ENCODE measurements around the gene OGDH.
"Not testable (repeated sequence)": the region's sequence is repeated elsewhere in the genome, so short reads cannot be mapped to it uniquely, and the experiment has no call there.

OGDH gene

GRCh38 chr7:44700322-44700721, 93.9 kb downstream of the OGDH start:
- peaks cover 73% of the 10 kb centered on the region for H3K36me3 ChIP-seq (ENCODE audit: low read depth)
- DNase-seq (ENCODE audit: low spot score) (no peak), ATAC-seq (ENCODE audit: low read depth) (no peak)
- H3K27me3 ChIP-seq (ENCODE audit: insufficient read depth, poor library complexity, severe bottlenecking), result no peaks in the 10 kb centered on the region
- peaks cover 3% of the 10 kb centered on the region for H3K4me1 ChIP-seq (ENCODE audit: insufficient read depth, poor library complexity, severe bottlenecking)
- TF ChIP-seq CTCF (IDR thresholded peaks at IDR 0.05; ENCODE audit: poor library complexity, severe bottlenecking), result no peak
- no peaks in the 10 kb centered on the region for H3K9me3 ChIP-seq (ENCODE audit: severe bottlenecking)
- no peak overlapping the region for H3K27ac ChIP-seq (ENCODE audit: poor library complexity, severe bottlenecking)
- H3K4me3 ChIP-seq (ENCODE audit: severe bottlenecking), result no peak overlapping the region

DNA sequence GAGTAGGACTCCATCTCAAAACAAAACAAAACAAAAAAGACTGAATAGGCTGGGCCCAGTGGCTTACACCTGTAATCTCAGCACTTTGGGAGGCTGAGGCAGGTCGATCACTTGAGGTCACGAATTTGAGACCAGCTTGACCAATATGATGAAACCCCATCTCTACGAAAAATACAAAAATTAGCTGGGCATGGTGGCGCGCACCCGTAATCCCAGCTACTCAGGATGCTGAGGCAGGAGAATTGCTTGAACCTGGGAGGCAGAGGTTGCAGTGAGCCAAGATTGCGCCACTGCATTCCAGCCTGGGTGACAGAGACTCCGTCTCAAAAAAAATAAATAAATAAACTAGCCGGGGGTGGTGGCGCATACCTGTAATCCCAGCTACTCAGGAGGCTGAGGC, 97.0 kb downstream of the OGDH start:
- H3K4me3 ChIP-seq (ENCODE audit: severe bottlenecking); H3K9me3 ChIP-seq (ENCODE audit: severe bottlenecking); ATAC-seq (ENCODE audit: low read depth); DNase-seq (ENCODE audit: low spot score); H3K27me3 ChIP-seq (ENCODE audit: insufficient read depth, poor library complexity, severe bottlenecking); H3K27ac ChIP-seq (ENCODE audit: poor library complexity, severe bottlenecking); H3K4me1 ChIP-seq (ENCODE audit: insufficient read depth, poor library complexity, severe bottlenecking): not testable (repeated sequence)
- peaks cover 60% of the 10 kb centered on the region for H3K36me3 ChIP-seq (ENCODE audit: low read depth)

DNA sequence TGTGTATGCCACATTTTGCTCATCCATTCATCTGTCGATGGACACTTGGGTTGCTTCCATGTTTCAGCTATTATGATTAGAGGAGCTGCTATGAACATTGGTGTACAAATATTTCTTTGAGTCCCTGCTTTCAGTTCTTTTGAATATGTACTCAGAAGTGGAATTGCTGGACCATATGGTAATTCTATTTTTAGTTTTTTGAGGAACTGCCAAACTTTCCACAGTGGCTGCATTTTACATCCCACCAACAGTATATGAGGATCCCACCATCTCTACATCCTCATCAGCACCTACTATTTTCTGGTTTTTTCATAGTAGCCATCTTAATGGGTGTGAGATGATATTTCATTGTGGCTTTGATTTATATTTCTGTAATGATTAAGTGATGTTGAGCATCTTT, 97.5 kb downstream of the OGDH start:
- H3K36me3 ChIP-seq (ENCODE audit: low read depth), result peaks cover 54% of the 10 kb centered on the region
- no peak for TF ChIP-seq CTCF (IDR thresholded peaks at IDR 0.05; ENCODE audit: poor library complexity, severe bottlenecking)
- peaks cover 3% of the 10 kb centered on the region for H3K4me1 ChIP-seq (ENCODE audit: insufficient read depth, poor library complexity, severe bottlenecking)
- no peaks in the 10 kb centered on the region for H3K9me3 ChIP-seq (ENCODE audit: severe bottlenecking)
- no peak overlapping the region for H3K4me3 ChIP-seq (ENCODE audit: severe bottlenecking)
- ATAC-seq (ENCODE audit: low read depth) (no peak), DNase-seq (ENCODE audit: low spot score) (no peak)
- H3K27ac ChIP-seq (ENCODE audit: poor library complexity, severe bottlenecking), result no peak overlapping the region
- no peaks in the 10 kb centered on the region for H3K27me3 ChIP-seq (ENCODE audit: insufficient read depth, poor library complexity, severe bottlenecking)

DNA sequence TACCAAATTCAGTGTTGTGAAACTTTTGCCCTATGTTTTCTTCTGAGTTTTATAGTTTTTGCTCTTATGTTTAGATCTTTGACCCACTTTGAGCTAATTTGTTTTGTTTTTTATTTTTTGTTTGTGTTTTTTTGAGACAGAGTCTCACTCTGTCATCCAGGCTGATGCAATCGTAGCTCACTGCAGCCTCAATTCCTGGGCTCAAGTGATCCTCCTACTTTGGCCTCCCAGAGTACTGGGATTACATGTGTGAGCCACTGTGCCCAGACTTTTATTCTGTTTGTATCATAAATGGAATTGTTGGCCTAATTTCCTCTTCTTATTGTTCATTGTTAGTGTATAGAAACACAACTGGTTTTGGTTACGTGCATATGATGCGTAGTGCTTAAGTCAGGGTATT, 99.0 kb downstream of the OGDH start:
- Histone ChIP-seq H3K4me1 (ENCODE audit: insufficient read depth, poor library complexity, severe bottlenecking) (peaks cover 3% of the 10 kb centered on the region), H3K27ac (ENCODE audit: poor library complexity, severe bottlenecking) (no peak overlapping the region), H3K36me3 (ENCODE audit: low read depth) (peaks cover 41% of the 10 kb centered on the region), H3K27me3 (ENCODE audit: insufficient read depth, poor library complexity, severe bottlenecking) (no peaks in the 10 kb centered on the region), H3K4me3 (ENCODE audit: severe bottlenecking) (no peak overlapping the region), H3K9me3 (ENCODE audit: severe bottlenecking) (no peaks in the 10 kb centered on the region)
- no peak for TF ChIP-seq CTCF (IDR thresholded peaks at IDR 0.05; ENCODE audit: poor library complexity, severe bottlenecking)
- no peak for ATAC-seq (ENCODE audit: low read depth)
- no peak for DNase-seq (ENCODE audit: low spot score)

GRCh38 chr7:44706788-44707557, 100.5 kb downstream of the OGDH start:
- H3K4me3 ChIP-seq (ENCODE audit: severe bottlenecking), result no peak overlapping the region
- DNase-seq (ENCODE audit: low spot score) (no peak), ATAC-seq (ENCODE audit: low read depth) (no peak)
- H3K9me3 ChIP-seq (ENCODE audit: severe bottlenecking), result no peaks in the 10 kb centered on the region
- no peaks in the 10 kb centered on the region for H3K27me3 ChIP-seq (ENCODE audit: insufficient read depth, poor library complexity, severe bottlenecking)
- no peak overlapping the region for H3K27ac ChIP-seq (ENCODE audit: poor library complexity, severe bottlenecking)
- H3K36me3 ChIP-seq (ENCODE audit: low read depth), result peaks cover 31% of the 10 kb centered on the region
- TF ChIP-seq CTCF (IDR thresholded peaks at IDR 0.05; ENCODE audit: poor library complexity, severe bottlenecking), result no peak
- peaks cover 2% of the 10 kb centered on the region for H3K4me1 ChIP-seq (ENCODE audit: insufficient read depth, poor library complexity, severe bottlenecking)
